Type B pancreatic cell (in vitro differentiated cells): Measurements from ENCODE around the gene FAT4. TPM values are rescaled to one million over a fixed set of nuclear protein-coding genes. Genes with fewer than 3 reads are reported as not detected.

ENCODE experiments used
- DNase-seq: peaks from one replicate; pipeline ENCODE4 v3.0.0; 2021; ENCODE audit warnings: mixed read lengths; ENCODE audit not compliant: unreplicated experiment; ENCODE audit errors: extremely low spot score
- H3K27ac Mint-ChIP-seq: 2 replicates; pipeline ENCODE4 v1.8.0; 2021; ENCODE audit warnings: mild to moderate bottlenecking, mixed read lengths
- H3K27me3 Mint-ChIP-seq: 2 replicates; pipeline ENCODE4 v1.8.0; 2021; ENCODE audit warnings: mixed read lengths
- H3K36me3 Mint-ChIP-seq: 2 replicates; pipeline ENCODE4 v1.8.0; 2021; ENCODE audit warnings: mixed read lengths
- H3K4me1 Mint-ChIP-seq: one replicate; pipeline ENCODE4 v1.8.0; 2021; ENCODE audit warnings: mixed read lengths; ENCODE audit not compliant: unreplicated experiment
- H3K4me3 Mint-ChIP-seq: 2 replicates; pipeline ENCODE4 v1.8.0; 2021; ENCODE audit warnings: mild to moderate bottlenecking, mixed read lengths
- H3K9me3 Mint-ChIP-seq: 2 replicates; pipeline ENCODE4 v1.8.0; 2021; ENCODE audit warnings: mixed read lengths
- long read RNA-seq: library from polyadenylated mRNA; unstranded; transcript quantifications from one replicate; pipeline ENCODE4 v2.0.0, GENCODE V29; 2020
- total RNA-seq: library from RNA; stranded (reverse); gene quantifications from 2 replicates; pipeline ENCODE4 v1.2.1, GENCODE V29; 2021; ENCODE audit warnings: low replicate concordance
- TF ChIP-seq, protein P1 (sequence below): fragments of 200-600 bp; sonication (generic); conservative IDR thresholded peaks from 2 replicates; pipeline ENCODE4 v1.5.0; 2021; ENCODE audit warnings: antibody characterized with exemption, mild to moderate bottlenecking

The FAT4 gene
- 3.3 and 21.3 TPM in 2 replicates for total RNA-seq
- long read RNA-seq, partial matches to known transcripts = 1 of 1 reads
- long read RNA-seq, other reads (novel, unspliced or antisense) = 0 of 1 reads

DNA sequence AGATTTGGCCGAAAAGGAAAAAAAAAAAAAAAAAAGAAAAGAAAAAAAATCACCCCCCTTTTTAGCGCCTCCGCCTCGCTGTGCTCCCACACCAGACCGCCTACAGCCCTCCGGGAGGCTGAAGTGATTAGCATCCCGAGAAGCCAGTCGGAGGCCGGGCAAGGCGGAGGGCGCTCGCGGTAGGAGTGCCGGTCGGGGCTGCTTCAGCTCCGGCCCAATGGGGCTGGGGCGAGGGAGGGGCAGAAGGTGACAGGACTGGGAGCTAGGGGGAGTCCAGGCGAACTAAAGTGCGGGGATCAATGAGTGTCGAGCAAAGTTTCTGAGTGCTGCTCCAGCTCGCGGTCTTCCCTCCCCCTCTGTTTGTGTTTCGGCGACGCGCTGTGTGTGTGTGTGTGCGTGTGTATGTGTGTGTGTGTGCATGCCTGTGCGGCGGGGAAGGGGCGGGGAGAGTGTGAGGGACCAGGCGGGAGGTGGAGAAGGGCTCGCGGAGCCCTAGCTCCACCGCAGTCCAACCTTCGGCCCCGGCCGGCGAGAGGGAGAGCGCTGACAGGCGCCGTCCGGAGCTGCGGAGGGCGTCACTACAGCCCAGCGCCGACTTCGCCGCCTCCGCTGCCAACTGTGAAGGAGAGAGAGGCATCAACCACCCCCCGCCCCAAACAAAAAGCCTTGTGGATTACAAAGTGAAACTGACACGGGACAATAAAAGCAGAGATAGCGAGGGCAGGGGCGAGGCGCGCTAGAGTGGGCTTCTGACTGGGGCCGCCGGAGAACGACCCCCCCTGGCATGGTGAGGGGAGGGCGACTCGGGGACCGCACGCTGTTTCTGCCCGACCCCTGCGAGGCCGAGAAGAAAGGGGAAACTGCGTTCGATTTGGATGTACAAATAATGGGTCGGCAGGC, at the start of gene FAT4:
TSS of gene FAT4 (plus strand) at position 280 of the 900 bp plus-strand sequence. CDS start 1,457 bp downstream, outside the sequence.
- TF ChIP-seq, protein P1, sequence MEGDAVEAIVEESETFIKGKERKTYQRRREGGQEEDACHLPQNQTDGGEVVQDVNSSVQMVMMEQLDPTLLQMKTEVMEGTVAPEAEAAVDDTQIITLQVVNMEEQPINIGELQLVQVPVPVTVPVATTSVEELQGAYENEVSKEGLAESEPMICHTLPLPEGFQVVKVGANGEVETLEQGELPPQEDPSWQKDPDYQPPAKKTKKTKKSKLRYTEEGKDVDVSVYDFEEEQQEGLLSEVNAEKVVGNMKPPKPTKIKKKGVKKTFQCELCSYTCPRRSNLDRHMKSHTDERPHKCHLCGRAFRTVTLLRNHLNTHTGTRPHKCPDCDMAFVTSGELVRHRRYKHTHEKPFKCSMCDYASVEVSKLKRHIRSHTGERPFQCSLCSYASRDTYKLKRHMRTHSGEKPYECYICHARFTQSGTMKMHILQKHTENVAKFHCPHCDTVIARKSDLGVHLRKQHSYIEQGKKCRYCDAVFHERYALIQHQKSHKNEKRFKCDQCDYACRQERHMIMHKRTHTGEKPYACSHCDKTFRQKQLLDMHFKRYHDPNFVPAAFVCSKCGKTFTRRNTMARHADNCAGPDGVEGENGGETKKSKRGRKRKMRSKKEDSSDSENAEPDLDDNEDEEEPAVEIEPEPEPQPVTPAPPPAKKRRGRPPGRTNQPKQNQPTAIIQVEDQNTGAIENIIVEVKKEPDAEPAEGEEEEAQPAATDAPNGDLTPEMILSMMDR = no peak
- Mint-ChIP-seq H3K27me3 (peaks cover 64% of the 10 kb centered on the region), H3K36me3 (peaks cover 20% of the 10 kb centered on the region), H3K4me3 (peak within 1 kb of the TSS; percentile 94), H3K9me3 (no peaks in the 10 kb centered on the region), H3K27ac (peak within 1 kb of the TSS; percentile 87), H3K4me1 (peaks cover 12% of the 10 kb centered on the region)
- peak; percentile 91 for DNase-seq

- TF ChIP-seq, protein P1 = no peak
- H3K4me1 Mint-ChIP-seq = peaks cover 20% of the 10 kb centered on the region
These were observed 48.9 kb upstream of the FAT4 start for GRCh38 chr4:125265846-125266245.

GRCh38 chr4:125266901-125267604, 47.7 kb upstream of the FAT4 start:
- DNase-seq = no peak
- TF ChIP-seq, protein P1 = no peak
- Mint-ChIP-seq H3K27me3 (no peaks in the 10 kb centered on the region), H3K27ac (no peak overlapping the region), H3K9me3 (no peaks in the 10 kb centered on the region), H3K4me1 (peaks cover 24% of the 10 kb centered on the region), H3K36me3 (no peaks in the 10 kb centered on the region), H3K4me3 (no peak overlapping the region)

More at GRCh38 chr4:125265846-125266245, 48.9 kb upstream of the FAT4 start:
- H3K27me3 Mint-ChIP-seq = no peaks in the 10 kb centered on the region
- no peak overlapping the region for H3K27ac Mint-ChIP-seq
- DNase-seq = no peak
- H3K4me3 Mint-ChIP-seq = no peak overlapping the region
- H3K9me3 Mint-ChIP-seq = no peaks in the 10 kb centered on the region
- H3K36me3 Mint-ChIP-seq = no peaks in the 10 kb centered on the region

DNA sequence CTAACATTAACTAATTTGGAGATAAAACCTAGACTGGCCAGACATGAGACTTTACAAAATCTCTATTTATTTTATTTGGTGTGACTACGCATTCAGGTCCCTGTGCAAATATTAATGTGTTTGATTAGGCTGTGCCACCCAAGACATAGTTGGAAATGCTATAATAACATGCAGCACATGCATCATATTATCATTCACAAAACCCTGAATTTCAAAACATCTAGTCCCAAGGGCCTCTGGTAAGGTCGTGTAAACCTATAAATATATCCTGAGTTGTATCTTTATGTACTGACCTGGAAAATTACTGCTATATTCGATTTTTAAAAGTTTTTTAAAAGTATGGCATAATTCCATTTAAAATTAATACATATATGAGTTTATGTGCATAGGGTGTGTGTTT, 47.1 kb upstream of the FAT4 start:
- Mint-ChIP-seq H3K4me3 (no peak overlapping the region), H3K4me1 (peaks cover 24% of the 10 kb centered on the region), H3K27me3 (no peaks in the 10 kb centered on the region), H3K36me3 (no peaks in the 10 kb centered on the region), H3K27ac (no peak overlapping the region), H3K9me3 (no peaks in the 10 kb centered on the region)
- no peak for DNase-seq
- TF ChIP-seq, protein P1 = no peak

- TF ChIP-seq, protein P1 = no peak
- Mint-ChIP-seq H3K36me3 (no peaks in the 10 kb centered on the region), H3K27me3 (no peaks in the 10 kb centered on the region), H3K4me1 (peaks cover 24% of the 10 kb centered on the region), H3K9me3 (no peaks in the 10 kb centered on the region), H3K27ac (no peak overlapping the region), H3K4me3 (no peak overlapping the region)
- DNase-seq = no peak
These were observed 46.5 kb upstream of the FAT4 start for GRCh38 chr4:125268068-125268755.
